SU-DHL-6 (cell line): ENCODE results near the gene KLHL29.
A peak's percentile ranks its signal among the peaks of the same experiment; 100 is the strongest.

Source experiments
- H2AFZ ChIP-seq: fragments of 200-600 bp; sonication (generic); 2 replicates; pipeline ENCODE4 v1.6.1; 2014; ENCODE audit warnings: low read depth, mild to moderate bottlenecking, moderate library complexity, mixed read lengths, antibody characterized with exemption, low read length; ENCODE audit not compliant: severe bottlenecking
- H3F3A ChIP-seq: fragments of 200-600 bp; shearing (Covaris generic); 2 replicates; pipeline ENCODE4 v1.6.0; 2016; ENCODE audit warnings: antibody characterized with exemption, mild to moderate bottlenecking; ENCODE audit not compliant: insufficient read depth
- H3K27ac ChIP-seq: fragments of 200-600 bp; sonication (generic); 2 replicates; pipeline ENCODE4 v1.5.1; 2016; ENCODE audit warnings: low read depth, mild to moderate bottlenecking, low read length, moderate library complexity, mixed read lengths
- H3K27me3 ChIP-seq: fragments of 200-600 bp; sonication (generic), shearing (Covaris generic); 2 replicates; pipeline ENCODE4 v1.6.0; 2014; ENCODE audit warnings: mild to moderate bottlenecking, low read length
- H3K36me3 ChIP-seq: fragments of 200-600 bp; sonication (generic); 2 replicates; pipeline ENCODE4 v1.6.1; 2014; ENCODE audit warnings: mild to moderate bottlenecking, low read length, mixed read lengths
- H3K4me2 ChIP-seq: fragments of 300-600, 200-600 bp; shearing (Covaris generic), sonication (generic); 2 replicates; pipeline ENCODE4 v1.6.0; 2014; ENCODE audit warnings: low read length, low read depth, mild to moderate bottlenecking; ENCODE audit not compliant: poor library complexity, severe bottlenecking
- H3K4me3 ChIP-seq: fragments of 200-600 bp; sonication (generic); 2 replicates; pipeline ENCODE4 v1.5.1; 2014; ENCODE audit warnings: antibody characterized with exemption, low read length, mild to moderate bottlenecking, mixed read lengths; ENCODE audit not compliant: insufficient read depth, poor library complexity, severe bottlenecking
- H3K79me2 ChIP-seq: fragments of 200-600 bp; sonication (generic); 2 replicates; pipeline ENCODE4 v1.6.1; 2014; ENCODE audit warnings: mild to moderate bottlenecking, low read length, moderate library complexity; ENCODE audit not compliant: insufficient read depth
- H3K9ac ChIP-seq: fragments of 200-600 bp; sonication (generic); 2 replicates; pipeline ENCODE4 v1.7.0; 2014; ENCODE audit warnings: mild to moderate bottlenecking, low read length
- H3K9me2 ChIP-seq: fragments of 200-600 bp; sonication (generic); replicated peaks from 2 replicates; pipeline ENCODE4 v1.6.1; 2014; ENCODE audit warnings: low read length; ENCODE audit not compliant: insufficient read depth
- H3K9me3 ChIP-seq: fragments of 200-600 bp; sonication (generic); 2 replicates; pipeline ENCODE4 v1.6.1; 2014; ENCODE audit warnings: low read length, mixed read lengths; ENCODE audit not compliant: insufficient read depth
- H4K20me1 ChIP-seq: fragments of 200-600 bp; sonication (generic); 2 replicates; pipeline ENCODE4 v1.6.1; 2014; ENCODE audit warnings: low read depth, mild to moderate bottlenecking, antibody characterized with exemption, low read length, moderate library complexity, mixed read lengths
- CTCF ChIP-seq: fragments of 200-600 bp; sonication (generic); IDR thresholded peaks from one replicate; pipeline ENCODE4 v1.5.1; 2017; ENCODE audit warnings: antibody characterized with exemption, mild to moderate bottlenecking, low read length, moderate library complexity; ENCODE audit not compliant: insufficient read depth, poor library complexity, severe bottlenecking
- EZH2phosphoT487 ChIP-seq: fragments of 200-600 bp; sonication (generic), shearing (Covaris generic); conservative IDR thresholded peaks from 2 replicates; pipeline ENCODE4 v1.6.1; 2018; ENCODE audit warnings: mild to moderate bottlenecking, antibody characterized with exemption, low read length, moderate library complexity, mixed read lengths

Gene KLHL29

GRCh38 chr2:23459032-23459431, 74.1 kb downstream of the KLHL29 start:
- Histone ChIP-seq H3K36me3 (no peaks in the 10 kb centered on the region), H3K4me3 (no peak overlapping the region), H3K79me2 (no peaks in the 10 kb centered on the region), H3K9me2 (no peaks in the 10 kb centered on the region), H4K20me1 (no peaks in the 10 kb centered on the region), H3K27me3 (no peaks in the 10 kb centered on the region), H3K9me3 (no peaks in the 10 kb centered on the region), H3K27ac (no peak overlapping the region), H2AFZ (no peak overlapping the region), H3F3A (no peaks in the 10 kb centered on the region), H3K4me2 (no peak overlapping the region), H3K9ac (no peak overlapping the region)
- TF ChIP-seq CTCF: no peak
- no peak for TF ChIP-seq EZH2phosphoT487

GRCh38 chr2:23460228-23460627, 75.2 kb downstream of the KLHL29 start:
- no peaks in the 10 kb centered on the region for H3K9me3 ChIP-seq
- H2AFZ ChIP-seq: no peak overlapping the region
- H3K4me3 ChIP-seq: no peak overlapping the region
- no peaks in the 10 kb centered on the region for H4K20me1 ChIP-seq
- no peaks in the 10 kb centered on the region for H3F3A ChIP-seq
- H3K36me3 ChIP-seq: no peaks in the 10 kb centered on the region
- TF ChIP-seq CTCF (peak; percentile 45), EZH2phosphoT487 (no peak)
- H3K9me2 ChIP-seq: no peaks in the 10 kb centered on the region
- H3K79me2 ChIP-seq: no peaks in the 10 kb centered on the region
- H3K9ac ChIP-seq: no peak overlapping the region
- H3K27me3 ChIP-seq: no peaks in the 10 kb centered on the region
- no peak overlapping the region for H3K27ac ChIP-seq
- H3K4me2 ChIP-seq: no peak overlapping the region

DNA sequence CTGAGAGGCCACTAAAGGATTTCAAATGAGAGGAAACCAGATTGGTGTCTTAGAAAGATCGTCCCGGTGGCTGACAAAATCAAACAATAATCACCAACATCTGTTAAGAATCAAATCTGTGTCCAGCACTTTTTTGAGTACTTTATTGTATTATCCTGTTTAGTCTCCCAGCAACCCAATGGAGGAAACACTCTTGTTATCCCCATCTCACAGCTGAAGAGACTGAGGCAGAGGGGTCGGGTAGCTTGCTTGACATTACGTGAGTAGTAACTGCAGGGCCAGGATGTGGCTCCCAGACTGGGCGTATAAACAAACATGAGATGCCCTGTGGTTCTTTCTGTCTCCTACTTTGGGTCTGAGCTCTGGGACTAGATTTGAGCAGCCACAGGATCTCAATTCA, 76.0 kb downstream of the KLHL29 start:
- H3F3A ChIP-seq: no peaks in the 10 kb centered on the region
- H3K27ac ChIP-seq: no peak overlapping the region
- no peaks in the 10 kb centered on the region for H3K79me2 ChIP-seq
- no peaks in the 10 kb centered on the region for H4K20me1 ChIP-seq
- H3K36me3 ChIP-seq: no peaks in the 10 kb centered on the region
- H3K4me2 ChIP-seq: no peak overlapping the region
- TF ChIP-seq EZH2phosphoT487 (no peak), CTCF (no peak)
- no peaks in the 10 kb centered on the region for H3K27me3 ChIP-seq
- no peak overlapping the region for H2AFZ ChIP-seq
- H3K9me2 ChIP-seq: no peaks in the 10 kb centered on the region
- no peaks in the 10 kb centered on the region for H3K9me3 ChIP-seq
- no peak overlapping the region for H3K9ac ChIP-seq
- H3K4me3 ChIP-seq: no peak overlapping the region

DNA sequence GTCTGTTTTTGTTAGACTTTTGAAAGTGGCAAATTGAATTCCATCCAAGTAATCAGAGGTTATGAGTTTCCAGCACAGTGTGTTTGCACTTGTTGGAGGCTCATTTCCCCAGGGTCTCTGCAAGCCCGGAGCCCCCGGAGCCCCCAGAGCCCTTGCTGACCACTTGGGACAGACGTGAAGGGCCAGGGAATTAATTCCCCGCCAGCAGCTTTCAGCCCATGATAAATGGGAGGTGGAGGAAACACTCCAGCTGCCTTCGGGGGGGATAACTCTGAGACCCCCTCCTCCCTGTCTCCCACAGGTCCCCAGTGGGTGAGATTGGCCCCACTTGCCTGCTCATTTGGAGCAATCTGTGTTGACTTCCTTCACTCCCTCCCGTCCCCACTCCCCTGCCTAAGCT, 79.2 kb downstream of the KLHL29 start:
- H3K27me3 ChIP-seq: no peaks in the 10 kb centered on the region
- H3K27ac ChIP-seq: no peak overlapping the region
- H3K9me3 ChIP-seq: no peaks in the 10 kb centered on the region
- H2AFZ ChIP-seq: no peak overlapping the region
- H3K36me3 ChIP-seq: no peaks in the 10 kb centered on the region
- no peak for TF ChIP-seq CTCF
- TF ChIP-seq EZH2phosphoT487: no peak
- H3K4me3 ChIP-seq: no peak overlapping the region
- H3K79me2 ChIP-seq: no peaks in the 10 kb centered on the region
- no peak overlapping the region for H3K9ac ChIP-seq
- no peaks in the 10 kb centered on the region for H3K9me2 ChIP-seq
- no peaks in the 10 kb centered on the region for H3F3A ChIP-seq
- no peak overlapping the region for H3K4me2 ChIP-seq
- no peaks in the 10 kb centered on the region for H4K20me1 ChIP-seq
